Activated CD4-positive, alpha-beta T cell treated with anti-CD3 and anti-CD28 coated beads for 1 hour (primary cell): ENCODE data around the gene SUSD1.
A peak's percentile ranks its signal among the peaks of the same experiment; 100 is the strongest.
"Not testable (repeated sequence)": the region's sequence is repeated elsewhere in the genome, so short reads cannot be mapped to it uniquely, and the experiment has no call there.

Source experiments
- DNase-seq: peaks from one replicate; pipeline ENCODE4 v3.0.0-alpha.2; 2020

Gene SUSD1

GRCh38 chr9:112094241-112094640 lies 80.9 kb downstream of the SUSD1 start:
- no peak for DNase-seq

DNA sequence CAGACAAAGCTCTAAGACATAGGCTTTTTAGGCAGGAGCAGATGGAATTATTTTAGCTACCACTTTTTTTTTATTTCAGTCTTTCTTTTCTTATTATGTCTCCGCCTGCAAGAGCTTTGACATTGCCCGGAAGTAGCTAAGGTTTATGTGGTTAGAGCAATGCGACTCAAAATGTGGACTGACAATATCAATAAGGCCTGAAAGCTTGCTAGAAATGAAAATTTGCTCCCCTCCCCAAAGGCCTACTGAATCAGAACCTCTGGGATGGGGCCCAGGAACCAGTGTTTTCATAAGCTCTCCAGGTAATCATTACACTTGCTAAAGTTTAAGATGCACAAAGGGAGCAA lies 81.3 kb downstream of the SUSD1 start:
- no peak for DNase-seq

DNA sequence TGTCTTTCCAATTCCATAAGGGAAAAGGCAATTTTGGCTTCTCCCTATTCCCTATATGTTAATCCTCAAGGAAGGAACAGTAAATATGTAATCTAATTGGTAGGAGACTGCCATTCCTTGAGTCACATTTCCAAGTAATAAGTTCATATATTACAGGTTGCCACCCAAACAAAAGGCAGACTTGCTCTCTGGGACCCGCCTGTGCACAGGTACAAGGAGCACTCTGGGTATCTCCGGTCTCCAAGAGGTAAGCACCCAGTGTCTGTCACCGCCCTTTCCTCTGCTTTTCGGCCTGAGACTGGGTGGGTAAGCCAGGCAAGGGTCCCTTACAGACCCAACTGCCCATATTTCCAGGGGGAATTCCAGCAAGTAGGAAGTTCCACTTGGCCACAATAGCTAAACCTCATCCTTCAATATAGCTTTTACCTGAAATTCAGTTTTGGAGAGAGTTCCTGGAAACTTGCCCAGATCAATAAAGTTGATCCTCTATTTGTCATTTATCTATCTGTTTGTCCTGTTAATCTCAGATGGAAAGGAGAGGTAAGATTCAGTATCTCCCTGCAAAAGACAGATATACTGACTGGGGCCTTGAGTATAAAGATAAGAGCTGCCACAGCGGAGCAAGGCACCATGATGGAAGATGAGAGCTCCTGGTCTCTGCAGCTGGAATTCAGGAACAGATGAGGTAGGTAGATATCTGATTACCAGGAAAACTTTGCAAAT lies 81.8 kb downstream of the SUSD1 start:
- DNase-seq, result no peak

DNA sequence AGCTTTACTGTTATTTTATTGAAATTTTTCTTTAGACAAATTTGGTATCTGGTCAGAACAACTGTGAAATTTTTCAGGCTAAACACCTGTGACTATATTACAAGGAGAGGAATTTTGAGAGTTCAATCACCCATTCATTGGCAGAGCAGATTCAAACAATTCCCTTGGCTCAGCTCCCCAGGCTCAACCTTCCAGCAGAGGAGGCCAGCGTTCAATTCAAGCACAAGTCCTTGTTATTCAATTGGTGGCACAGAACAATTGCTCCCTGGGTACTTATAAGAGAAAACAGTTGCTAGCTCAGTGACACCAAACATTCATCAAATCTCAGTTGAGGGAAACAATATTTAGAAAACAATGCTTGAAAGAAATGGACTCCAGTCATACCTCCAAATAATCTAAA lies 83.3 kb downstream of the SUSD1 start:
- DNase-seq, result no peak

DNA sequence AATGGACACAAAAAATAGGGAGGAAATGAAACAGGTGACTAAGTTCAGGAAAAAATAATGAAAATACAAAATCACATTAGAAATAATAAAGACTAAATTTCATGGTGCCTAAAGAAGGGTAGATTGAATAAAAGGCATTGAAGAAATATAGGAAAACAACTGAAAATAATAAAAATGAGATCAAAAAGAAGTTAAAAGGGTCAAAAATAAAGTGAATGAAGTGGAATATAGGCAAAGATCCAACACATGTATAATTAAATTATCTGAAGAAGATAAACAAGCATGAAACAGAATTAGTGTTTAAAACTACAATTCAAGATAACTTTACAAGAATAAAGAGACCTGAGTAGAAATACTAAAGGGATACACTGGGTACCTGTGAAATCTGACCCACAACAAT lies 87.6 kb downstream of the SUSD1 start:
- no peak for DNase-seq

- DNase-seq, result no peak
Observed at GRCh38 chr9:112086627-112087026, 88.5 kb downstream of the SUSD1 start.

- no peak for DNase-seq
Observed at GRCh38 chr9:112084907-112085306, 90.2 kb downstream of the SUSD1 start.

- DNase-seq, result no peak
Observed at GRCh38 chr9:112084334-112084733, 90.8 kb downstream of the SUSD1 start.

DNA sequence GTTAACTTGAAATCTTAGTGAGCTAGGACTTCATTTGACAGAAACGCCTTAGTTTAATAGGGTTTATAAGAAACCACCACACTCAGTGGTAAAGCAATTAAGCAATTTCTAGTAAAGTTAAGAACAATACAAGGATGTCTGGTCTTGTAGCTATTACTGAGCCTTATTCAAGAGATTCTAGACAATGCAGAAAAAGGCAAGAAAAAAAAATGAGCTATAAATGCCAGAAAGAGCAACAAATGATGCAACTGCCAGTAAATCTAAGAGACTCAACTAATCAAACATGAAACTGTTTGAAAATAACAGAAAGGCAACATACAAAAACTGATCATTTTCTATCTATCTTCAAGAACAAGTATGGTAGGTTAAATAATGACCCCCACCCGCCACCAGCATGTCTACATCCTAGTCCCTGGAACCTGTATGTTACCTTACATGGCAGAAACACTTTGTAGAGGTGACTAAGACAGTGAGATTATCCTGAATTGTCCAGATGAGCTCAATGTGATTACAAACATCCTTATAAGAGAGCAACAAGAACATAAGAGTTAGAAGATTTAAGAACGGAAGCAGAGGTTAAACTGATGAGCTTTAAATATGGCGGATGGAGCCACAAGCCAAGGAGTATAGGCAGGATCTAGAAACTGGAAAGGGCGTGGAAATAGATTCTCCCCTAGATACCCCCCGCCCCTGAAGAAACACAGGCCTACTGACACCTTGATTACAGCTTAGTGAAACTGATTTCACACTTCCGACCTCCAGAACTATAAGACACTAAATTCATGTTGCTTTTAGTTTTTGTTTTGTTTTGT lies 93.0 kb downstream of the SUSD1 start:
- no peak for DNase-seq

DNA sequence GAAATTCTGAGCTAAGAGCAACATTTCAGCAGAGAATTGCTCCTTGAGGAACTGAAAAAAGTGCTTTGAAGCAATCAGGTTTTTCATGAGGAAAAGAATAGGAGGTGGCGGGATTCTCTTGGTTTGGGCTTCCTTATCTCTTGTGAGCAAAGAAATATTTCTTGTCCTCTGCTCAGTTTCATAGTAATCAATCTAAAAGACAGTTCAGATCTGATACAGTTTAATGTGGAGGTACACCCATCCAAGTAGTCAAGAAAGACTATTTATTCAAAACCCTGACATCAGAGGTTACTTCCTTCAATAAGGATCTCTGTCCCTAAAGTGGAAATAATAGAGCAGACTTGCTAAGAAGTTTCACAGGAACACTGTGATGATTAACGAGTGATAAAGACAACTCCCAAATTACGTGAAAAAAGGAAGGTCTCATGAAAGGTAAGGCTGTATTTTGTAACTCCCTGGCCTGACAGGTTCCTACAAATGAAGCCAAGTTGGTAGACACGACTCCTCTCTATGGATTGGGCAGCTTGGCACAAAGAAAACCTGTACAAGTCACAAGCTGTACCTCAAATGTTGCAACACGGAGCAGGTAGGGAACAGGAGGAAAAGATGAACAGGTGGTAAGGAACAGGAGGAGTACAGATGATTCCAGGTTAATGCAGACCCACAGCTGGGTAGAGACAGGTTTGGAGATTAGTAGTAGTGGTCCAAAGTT lies 94.1 kb downstream of the SUSD1 start:
- DNase-seq, result no peak

DNA sequence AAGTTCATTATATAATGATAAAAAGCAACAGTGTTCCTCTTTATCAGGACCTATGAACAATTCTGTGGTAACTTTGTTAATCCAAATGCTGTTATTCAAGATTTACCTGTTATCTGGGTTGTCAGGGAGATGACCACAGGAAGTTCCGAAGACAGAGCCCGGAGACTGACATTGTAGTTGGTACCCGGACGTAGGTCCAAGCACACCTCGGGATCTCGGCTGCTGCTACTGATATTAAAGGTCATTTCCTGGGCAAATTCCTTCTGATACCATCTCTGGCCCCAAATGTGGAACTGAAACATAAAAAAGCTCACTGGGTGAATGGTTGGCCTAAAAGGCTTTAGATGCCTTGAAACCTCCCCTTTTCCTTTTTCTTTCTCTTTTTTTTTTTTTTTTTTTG lies 96.7 kb downstream of the SUSD1 start:
- no peak for DNase-seq

- no peak for DNase-seq
Observed at GRCh38 chr9:112076814-112077213, 98.3 kb downstream of the SUSD1 start.

DNA sequence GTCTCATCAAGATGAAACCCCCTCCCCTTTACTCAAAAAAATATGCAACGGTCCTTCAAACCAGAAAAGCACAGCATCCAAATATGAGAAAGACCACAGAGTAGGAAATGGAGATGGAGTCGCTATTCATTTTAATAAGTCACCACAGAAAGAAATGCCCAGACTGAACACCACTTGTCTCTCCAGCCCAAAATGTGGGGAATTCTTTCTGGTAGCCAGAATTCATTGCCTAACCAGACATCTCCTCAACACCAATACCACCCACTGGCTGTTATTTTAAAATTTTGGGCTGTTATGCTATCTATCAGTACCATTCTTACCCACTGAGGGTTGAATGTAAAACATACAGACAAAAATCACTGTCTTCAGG lies 100.1 kb downstream of the SUSD1 start:
- no peak for DNase-seq

GRCh38 chr9:112074250-112075008 lies 100.7 kb downstream of the SUSD1 start:
- peak; percentile 43 for DNase-seq

DNA sequence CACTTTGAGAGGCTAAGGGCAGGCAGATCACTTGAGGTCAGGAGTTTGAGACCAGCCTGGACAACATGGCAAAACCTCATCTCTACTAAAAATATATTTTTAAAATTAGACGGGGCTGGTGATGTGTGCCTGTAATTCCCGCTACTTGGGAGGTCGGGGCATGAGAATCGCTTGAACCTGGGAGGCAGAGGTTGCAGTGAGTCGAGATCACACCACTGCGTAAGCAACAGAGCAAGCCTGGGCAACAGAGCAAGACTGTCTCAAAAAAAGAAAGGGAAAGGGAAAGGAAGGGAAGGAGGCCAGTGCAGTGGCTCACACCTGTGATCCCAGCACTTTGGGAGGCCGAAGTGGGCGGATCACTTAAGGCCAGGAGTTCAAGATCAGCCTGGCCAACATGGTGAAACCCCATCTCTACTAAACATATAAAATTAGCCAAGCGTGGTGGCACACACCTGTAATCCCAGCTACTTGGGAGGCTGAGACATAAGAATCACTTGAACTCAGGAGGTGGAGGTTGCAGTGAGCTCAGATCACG lies 101.4 kb downstream of the SUSD1 start:
- not testable (repeated sequence) for DNase-seq

GRCh38 chr9:112072721-112073638 lies 102.1 kb downstream of the SUSD1 start:
- DNase-seq, result no peak

DNA sequence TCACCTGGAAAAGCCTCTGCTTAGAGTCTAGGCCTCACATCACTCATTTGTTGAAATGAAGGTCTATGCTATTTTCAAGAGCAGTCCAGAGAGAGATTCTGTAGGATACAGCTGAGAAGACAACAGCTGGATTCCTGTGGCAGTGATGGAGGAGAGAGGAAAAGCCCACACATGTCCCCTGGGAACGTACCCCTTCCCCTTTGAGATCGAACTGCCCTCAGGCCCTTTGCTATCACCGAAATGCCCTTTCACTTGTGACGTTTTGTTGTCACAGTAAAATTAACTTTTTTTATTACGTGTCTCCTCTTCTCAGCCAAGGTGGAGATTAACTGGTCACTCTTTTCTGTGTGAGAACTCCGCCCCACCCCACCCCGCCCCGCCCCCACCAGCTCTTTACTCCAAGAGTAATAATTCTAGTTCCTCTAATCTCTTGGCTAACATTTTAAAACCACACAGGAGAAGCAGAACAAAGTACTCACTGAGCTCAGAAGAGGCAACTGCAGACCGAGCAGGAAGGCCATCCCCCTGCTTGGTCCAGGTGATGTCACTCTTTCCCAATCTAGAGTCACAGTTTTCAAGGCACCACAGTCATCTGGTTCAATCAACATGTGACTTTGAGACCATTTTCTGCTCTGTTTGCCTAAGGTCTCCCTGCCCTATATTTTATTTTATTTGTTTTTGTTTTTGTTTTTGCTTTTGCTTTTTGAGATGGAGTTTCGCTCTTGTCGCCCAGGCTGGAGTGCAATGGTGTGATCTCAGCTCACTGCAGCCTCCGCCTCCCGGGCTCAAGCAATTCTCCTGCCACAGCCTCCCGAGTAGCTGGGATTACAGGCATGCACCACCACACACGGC lies 105.6 kb downstream of the SUSD1 start:
- DNase-seq, result no peak

DNA sequence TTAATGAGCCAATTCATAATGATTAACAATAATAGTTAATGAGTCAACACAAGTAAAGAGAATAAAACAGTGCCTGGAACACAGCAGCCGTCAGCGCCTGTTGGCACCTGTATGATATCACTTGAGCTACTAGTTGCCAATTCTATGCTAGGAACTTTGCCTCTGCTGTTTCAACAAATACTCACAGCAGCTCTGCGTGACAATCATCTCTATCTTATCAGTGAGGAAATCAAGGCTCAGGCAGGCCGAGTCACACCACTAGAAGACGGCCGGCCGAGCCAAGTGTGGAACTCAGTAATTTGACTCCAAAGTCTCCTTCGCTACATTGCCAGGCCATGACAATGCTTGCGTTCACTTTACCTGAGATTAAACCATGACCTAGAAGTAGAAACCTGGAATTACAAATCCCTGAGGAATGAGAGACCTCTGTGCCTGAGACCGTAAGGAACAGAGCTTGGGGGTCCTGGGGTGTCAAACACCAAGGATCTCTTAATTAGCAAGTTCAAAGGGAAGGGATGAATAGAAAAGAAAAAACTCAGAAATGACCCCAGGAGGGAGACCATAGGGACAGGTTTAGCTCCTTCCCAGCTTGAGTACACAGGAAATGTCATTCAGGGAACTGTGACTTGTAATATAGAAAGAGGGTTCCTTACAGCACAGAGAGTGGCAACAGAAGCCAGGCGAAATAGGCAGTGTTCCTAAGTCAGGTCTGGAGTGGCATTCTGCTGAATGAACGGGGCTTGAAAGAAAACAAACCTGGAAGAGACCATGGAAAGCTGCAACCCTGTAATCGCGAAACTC lies 109.1 kb downstream of the SUSD1 start:
- DNase-seq, result no peak

- no peak for DNase-seq
Observed at GRCh38 chr9:112064871-112065270, 110.2 kb downstream of the SUSD1 start.

GRCh38 chr9:112063586-112063985 lies 111.5 kb downstream of the SUSD1 start:
- DNase-seq, result no peak
